Ramos (cell line): Measurements from ENCODE around the gene BPIFB3.
"Not testable (repeated sequence)": the region's sequence is repeated elsewhere in the genome, so short reads cannot be mapped to it uniquely, and the experiment has no call there.

Source experiments
- in situ Hi-C: fragments of 300-500 bp; cut with MboI; formaldehyde crosslinking; loops from one replicate; pipeline ENCODE4 v1.14.3; 2022; ENCODE audit warnings: low sequenced_read_pairs; ENCODE audit not compliant: unreplicated experiment

The BPIFB3 gene

GRCh38 chr20:33027769-33028751 lies 25.6 kb upstream of the BPIFB3 start:
- in situ Hi-C loops, result no loop called here

GRCh38 chr20:33028875-33029274 lies 24.8 kb upstream of the BPIFB3 start:
- in situ Hi-C loops, result no loop called here

GRCh38 chr20:33030076-33030475 lies 23.6 kb upstream of the BPIFB3 start:
- in situ Hi-C loops, result no loop called here

GRCh38 chr20:33030569-33030968 lies 23.1 kb upstream of the BPIFB3 start:
- in situ Hi-C loops, result no loop called here

- in situ Hi-C loops, result no loop called here
Measured at GRCh38 chr20:33031531-33031930, 22.2 kb upstream of the BPIFB3 start, which contains the start of gene BPIFB6. Gene BPIFB6 (plus strand): TSS chr20:33031648. CDS start chr20:33031648, 0 bp downstream.

- in situ Hi-C loops, result no loop called here
Measured at GRCh38 chr20:33032555-33032954, 21.1 kb upstream of the BPIFB3 start.

- in situ Hi-C loops, result no loop called here
Measured at GRCh38 chr20:33033381-33033780, 20.3 kb upstream of the BPIFB3 start.

GRCh38 chr20:33034115-33034514 lies 19.6 kb upstream of the BPIFB3 start:
- in situ Hi-C loops, result no loop called here

- in situ Hi-C loops, result no loop called here
Measured at GRCh38 chr20:33034901-33035492, 18.7 kb upstream of the BPIFB3 start.

GRCh38 chr20:33037456-33037855 lies 16.2 kb upstream of the BPIFB3 start:
- in situ Hi-C loops, result no loop called here

GRCh38 chr20:33038243-33038642 lies 15.5 kb upstream of the BPIFB3 start:
- in situ Hi-C loops, result no loop called here

GRCh38 chr20:33042430-33042829 lies 11.3 kb upstream of the BPIFB3 start:
- in situ Hi-C loops, result no loop called here

- in situ Hi-C loops, result no loop called here
Measured at GRCh38 chr20:33042983-33043730, 10.5 kb upstream of the BPIFB3 start.

GRCh38 chr20:33043731-33044181 lies 9.9 kb upstream of the BPIFB3 start:
- in situ Hi-C loops, result no loop called here

- in situ Hi-C loops, result not testable (repeated sequence)
Measured at GRCh38 chr20:33045129-33045721, 8.5 kb upstream of the BPIFB3 start.

- in situ Hi-C loops, result no loop called here
Measured at GRCh38 chr20:33046412-33046811, 7.3 kb upstream of the BPIFB3 start.

- in situ Hi-C loops, result no loop called here
Measured at GRCh38 chr20:33051333-33051732, 2.4 kb upstream of the BPIFB3 start.

- in situ Hi-C loops, result no loop called here
Measured at GRCh38 chr20:33054381-33054780, 678 bp downstream of the BPIFB3 start.

- in situ Hi-C loops, result no loop called here
Measured at GRCh38 chr20:33054791-33055190, 1.1 kb downstream of the BPIFB3 start.

- in situ Hi-C loops, result no loop called here
Measured at GRCh38 chr20:33059136-33059535, 5.4 kb downstream of the BPIFB3 start.
